Measurements from ENCODE around the gene TMEM11.

TMEM11 gene

DNA sequence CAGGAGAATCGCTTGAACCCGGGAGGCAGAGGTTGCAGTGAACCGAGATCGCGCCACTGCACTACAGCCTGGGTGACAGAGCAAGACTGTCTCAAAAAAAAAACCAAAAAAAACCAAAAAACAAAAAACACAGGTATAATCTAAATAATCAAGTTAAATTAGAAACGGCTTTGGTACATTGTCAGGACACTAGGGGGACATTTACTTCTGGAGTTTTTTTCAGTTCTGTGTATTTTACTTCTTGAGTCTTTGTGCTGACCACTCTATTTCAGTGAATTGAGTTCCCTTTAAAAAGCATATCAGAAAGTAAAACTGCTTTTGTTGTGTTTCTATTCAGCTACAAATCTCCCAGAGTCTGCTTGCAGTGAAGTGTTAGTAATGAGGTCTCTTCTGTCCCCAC lies 50.9 kb downstream of the TMEM11 start:
- no peak for DNase-seq (ENCODE audit: low read depth in 2 of 3, low spot score in 2 of 3)

DNA sequence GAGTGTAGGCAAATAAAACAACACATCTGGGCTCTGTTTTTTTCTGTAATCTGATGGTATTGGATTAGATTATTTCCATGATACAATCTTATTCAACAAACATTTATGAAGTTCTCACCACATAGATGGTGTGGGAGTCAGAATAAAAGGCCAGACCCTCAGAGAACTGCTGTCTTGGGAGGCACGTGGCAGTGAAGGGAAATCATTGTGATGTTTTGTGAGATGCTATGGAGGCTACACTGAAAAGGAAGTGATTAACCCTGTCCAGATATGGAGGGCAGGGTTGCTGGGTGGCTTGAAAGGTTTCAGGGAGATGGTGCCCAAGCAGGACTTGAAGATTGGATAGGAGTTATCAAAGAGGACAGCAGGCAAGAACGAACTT lies 51.6 kb downstream of the TMEM11 start:
- no peak for DNase-seq (ENCODE audit: low read depth in 2 of 3, low spot score in 2 of 3)

DNA sequence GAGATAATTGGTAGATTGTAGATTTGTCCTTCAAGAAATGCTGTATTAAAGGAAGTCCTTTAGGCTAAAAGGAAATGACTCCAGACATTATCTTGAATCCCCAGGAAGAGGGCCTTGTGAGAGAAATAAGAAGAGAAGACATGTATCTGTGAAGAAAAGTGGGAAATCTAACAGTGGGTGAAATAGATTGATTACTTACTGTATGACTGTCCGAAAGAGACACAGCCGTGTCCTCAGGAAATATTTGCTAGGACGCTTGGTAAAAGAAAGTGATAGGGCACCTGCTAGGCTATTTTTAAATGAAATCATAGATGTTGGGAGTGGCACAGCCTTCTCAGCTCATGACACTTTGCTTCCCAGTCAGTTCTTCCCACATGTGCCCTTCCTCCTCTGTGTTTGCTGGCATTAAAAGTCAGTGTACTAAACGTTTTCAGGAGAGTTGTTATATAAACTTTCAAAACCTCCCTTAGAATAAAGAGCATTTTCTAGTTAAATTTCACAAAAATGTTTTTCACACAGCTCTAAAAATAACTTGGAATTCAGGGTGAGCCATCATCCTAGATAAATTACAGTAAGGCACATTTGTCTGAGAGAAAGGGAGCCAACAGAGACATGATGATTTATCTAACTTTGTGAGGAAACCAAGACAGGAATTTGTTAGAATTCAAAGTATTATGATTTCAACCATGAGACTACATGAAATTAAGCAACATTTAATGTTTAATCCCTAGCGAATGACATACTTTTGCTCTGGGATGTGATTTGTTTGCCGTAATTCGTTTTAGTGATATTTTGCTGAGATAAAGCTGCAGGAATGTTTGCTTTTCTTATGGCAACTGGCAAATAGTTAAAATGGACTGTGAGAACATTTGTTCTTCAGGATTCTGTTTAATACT lies 52.2 kb downstream of the TMEM11 start:
- DNase-seq (ENCODE audit: low read depth in 2 of 3, low spot score in 2 of 3), result no peak

DNA sequence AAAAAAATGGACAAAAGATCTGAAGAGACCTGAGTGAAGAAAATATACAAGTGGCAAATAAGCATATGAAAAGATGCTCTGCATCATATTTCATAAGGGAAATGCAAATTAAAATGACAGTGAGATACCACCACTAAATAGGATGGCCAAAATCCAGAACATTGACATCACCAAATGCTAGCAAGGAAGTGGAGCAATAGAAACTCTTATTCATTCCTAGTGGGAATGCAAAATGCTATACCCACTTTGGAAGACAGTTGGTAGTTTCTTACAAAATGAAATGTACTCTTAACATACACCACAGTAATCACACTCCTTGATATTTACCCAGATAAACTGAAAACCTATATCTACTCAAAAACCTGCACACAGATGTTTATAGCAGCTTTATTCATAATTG lies 53.6 kb downstream of the TMEM11 start:
- DNase-seq (ENCODE audit: low read depth in 2 of 3, low spot score in 2 of 3), result no peak

DNA sequence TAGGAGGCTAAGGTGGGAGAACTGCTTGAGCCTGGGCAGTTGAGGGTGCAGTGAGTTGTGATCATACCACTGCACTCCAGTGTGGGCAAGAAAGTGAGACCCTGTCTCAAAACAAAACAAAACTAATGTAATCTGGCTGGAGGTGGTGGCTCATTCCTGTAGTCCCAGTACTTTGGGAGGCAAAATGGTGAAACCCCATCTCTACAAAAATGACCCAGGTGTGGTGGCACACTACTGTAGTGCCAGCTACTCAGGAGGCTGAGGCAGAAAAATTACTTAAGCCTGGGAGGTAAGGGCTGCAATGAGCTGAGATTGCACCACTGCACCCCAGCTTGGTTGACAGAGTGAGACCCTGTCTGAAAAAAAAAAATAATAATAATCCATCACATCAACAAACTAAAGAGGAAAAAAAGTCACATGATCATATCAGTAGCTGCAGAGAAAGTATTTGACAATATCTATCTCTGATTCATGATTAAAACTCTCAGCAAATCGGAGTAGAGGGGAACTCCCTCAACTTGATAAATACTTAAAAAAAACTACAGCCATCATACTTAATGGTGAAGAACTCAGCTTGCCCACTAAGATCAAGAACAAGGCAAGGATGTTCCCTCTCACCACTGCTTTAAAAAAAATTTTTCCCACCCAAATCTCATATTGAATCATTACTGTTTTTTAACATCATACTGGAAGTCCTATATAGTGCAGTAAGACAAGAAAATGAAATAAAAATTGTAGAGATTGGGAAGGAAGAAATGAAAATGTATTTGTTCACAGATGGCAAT lies 56.2 kb downstream of the TMEM11 start:
- DNase-seq (ENCODE audit: low read depth in 2 of 3, low spot score in 2 of 3), result no peak

DNA sequence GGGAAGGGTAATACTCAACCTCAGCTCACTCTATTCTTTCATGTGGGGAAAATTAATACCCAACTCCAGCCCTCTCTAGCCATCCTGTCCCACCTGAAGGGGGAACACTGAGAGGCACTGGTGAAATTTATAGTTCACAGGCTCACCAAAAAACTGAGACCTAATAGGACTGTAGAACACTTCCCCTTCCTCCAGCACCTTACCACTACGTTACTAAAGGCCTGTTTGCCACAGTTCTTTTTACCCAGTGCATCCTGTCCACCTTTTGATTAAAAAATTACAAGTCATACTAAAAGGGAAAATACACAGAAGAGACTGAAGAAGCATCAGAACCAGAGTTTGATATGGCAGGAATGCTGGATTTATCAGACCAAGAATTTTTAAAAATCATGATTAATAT lies 61.2 kb downstream of the TMEM11 start:
- DNase-seq (ENCODE audit: low read depth in 2 of 3, low spot score in 2 of 3), result no peak

DNA sequence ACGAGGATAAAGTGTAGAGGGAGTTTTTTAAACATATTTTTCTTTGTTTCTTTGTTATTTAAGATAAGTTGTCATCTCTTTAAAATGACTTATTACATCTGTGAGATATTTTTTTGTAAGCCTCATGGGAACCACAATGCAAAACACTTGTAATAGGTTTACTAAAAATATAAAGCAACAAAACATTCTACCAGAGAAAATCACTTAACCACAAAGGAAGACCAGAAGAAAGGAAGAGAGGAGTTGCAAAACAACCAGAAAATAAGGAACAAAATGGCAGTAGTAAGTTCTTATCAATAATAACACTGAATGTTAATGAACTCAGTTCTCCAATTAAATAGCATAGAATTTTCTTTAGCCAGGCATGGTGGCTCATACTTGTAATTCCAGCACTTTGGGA lies 64.3 kb downstream of the TMEM11 start:
- DNase-seq (ENCODE audit: low read depth in 2 of 3, low spot score in 2 of 3), result no peak

Measured in activated CD8-positive, alpha-beta memory T cell treated with anti-CD3 and anti-CD28 coated beads for 48 hours (primary cell).